ENCODE data around the gene MAB21L4. TPM values are rescaled to one million over a fixed set of nuclear protein-coding genes. Genes with fewer than 3 reads are reported as not detected.

Gene MAB21L4
- total RNA-seq, 4 donors from 2014 or later = 4.9 to 11.6 (median 9.8) TPM; not detected in 1

DNA sequence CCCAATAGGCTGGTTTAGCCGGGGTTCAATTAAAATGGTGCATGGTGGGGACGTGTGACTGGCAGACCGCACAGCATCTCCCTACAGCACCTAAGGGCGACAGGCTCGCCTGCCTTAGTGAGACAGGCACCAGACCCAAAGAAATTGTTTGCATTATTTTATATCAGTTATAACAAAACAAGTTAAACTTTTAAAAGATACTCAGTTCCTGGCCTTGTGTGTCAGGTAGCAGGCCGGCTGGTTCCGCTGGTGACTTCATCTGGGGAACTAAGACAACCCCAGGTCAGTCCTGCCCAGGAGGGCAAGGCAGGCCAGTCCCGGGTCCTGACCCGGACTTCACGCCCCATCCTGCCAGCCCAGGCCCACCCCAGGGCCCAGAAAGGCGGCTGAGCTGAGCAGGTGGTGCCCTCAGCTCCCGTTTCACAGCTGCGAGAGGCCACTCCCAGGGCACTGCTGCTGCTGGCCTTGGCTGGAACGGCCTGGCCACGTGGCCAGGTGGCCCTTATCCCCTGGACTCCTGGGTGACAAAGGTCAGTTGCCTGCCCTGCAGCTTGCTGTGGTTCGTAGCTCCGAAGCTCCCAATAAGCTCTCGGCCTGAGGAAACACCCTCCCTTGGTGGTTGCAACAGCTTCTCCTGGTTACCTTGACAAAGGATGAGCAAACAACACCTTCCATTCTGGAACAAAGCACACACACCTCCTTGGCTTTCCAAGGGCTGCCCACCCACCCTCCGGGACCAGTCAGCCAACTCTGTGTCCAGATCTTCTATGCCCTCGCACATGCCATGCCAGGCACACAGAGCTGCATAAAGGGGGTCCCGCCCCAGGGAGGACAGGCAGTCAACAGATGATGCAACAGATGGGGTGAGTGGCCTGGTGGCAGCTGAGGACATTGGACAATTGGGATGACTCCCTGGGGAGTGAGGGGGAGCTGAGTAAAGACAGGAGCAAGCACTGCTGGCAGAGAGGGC is 38.6 kb downstream of the MAB21L4 start:
- in situ Hi-C loops (cut with MboI; ENCODE audit: low pct_ligation_motif_present in 1 of 4, low pct_unique_long_range_greater_than_20kb in 1 of 4, low sequenced_read_pairs in 3 of 4) = no loop called here
- DNase-seq = peak; percentile 54
- Histone ChIP-seq H3K27me3 (no peaks in the 10 kb centered on the region), H3K27ac (no peak overlapping the region), H3K9me3 (no peaks in the 10 kb centered on the region), H3K4me1 (peaks cover 0 to 6% (median 0%) of the 10 kb centered on the region in 4 donors), H3K36me3 (no peaks in the 10 kb centered on the region), H3K4me3 (no peak overlapping the region)
- intact Hi-C loops (cut with DNase I; ENCODE audit: low total_unique reads) = no loop called here
- 71% methylated on average over 21 of the region's 21 CpGs; no CpG with 5 or more reads in 1 of the 2 donors for WGBS, 2 donors (ENCODE audit: low coverage in 1 of 2)
- no peak for TF ChIP-seq POLR2AphosphoS5 (IDR thresholded peaks at IDR 0.05)
- no peak for TF ChIP-seq POLR2A (IDR thresholded peaks at IDR 0.05)
- TF ChIP-seq, protein P1, sequence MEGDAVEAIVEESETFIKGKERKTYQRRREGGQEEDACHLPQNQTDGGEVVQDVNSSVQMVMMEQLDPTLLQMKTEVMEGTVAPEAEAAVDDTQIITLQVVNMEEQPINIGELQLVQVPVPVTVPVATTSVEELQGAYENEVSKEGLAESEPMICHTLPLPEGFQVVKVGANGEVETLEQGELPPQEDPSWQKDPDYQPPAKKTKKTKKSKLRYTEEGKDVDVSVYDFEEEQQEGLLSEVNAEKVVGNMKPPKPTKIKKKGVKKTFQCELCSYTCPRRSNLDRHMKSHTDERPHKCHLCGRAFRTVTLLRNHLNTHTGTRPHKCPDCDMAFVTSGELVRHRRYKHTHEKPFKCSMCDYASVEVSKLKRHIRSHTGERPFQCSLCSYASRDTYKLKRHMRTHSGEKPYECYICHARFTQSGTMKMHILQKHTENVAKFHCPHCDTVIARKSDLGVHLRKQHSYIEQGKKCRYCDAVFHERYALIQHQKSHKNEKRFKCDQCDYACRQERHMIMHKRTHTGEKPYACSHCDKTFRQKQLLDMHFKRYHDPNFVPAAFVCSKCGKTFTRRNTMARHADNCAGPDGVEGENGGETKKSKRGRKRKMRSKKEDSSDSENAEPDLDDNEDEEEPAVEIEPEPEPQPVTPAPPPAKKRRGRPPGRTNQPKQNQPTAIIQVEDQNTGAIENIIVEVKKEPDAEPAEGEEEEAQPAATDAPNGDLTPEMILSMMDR (IDR thresholded peaks at IDR 0.05) = no peak
- no peak for TF ChIP-seq EP300 (IDR thresholded peaks at IDR 0.05; ENCODE audit: low read depth)

DNA sequence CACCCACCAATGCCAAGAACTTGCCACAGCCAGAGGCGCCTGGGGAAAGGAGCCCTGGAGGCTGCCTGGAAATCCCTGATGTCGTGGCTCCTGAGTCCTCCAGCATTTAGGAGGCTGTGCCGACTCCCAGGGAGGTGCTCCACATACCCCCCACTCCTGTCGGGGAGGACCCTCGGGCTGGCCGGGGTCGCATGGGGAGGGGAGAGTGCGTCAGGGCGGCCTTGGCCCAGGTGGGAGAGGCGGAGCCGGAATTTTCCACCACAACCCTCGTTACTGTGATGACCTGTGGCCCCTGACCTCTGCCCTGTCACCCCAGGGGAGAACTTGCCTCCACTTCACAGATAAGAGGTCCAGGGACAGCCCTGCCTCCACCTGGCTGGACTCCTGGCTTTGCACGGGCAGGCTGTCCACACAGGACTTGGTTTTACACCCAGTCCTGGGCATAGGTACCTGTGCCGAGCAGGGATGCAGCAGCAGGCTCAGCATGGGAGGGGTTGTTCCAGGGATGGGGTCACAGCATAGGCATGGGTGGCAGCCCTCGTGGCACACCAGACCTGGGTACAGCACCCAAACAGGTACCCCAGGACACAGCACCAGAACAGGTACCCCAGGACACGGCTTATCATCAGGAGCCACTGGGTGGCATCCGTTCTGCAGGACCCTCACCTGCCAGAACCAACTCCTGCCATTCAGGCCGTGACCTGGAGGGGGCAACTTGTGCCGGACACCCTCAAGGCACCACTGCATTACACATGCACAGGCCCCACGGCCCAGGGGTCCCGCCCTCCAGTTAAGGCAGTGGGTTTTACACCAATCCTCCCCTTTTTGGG is 39.6 kb downstream of the MAB21L4 start:
- H3K27ac ChIP-seq = no peak overlapping the region
- H3K27me3 ChIP-seq = no peaks in the 10 kb centered on the region
- DNase-seq = no peak
- 40 to 80% methylated on average over 1 to 20 of the region's 21 CpGs for WGBS, 2 donors (ENCODE audit: low coverage in 1 of 2)
- intact Hi-C loops (cut with DNase I; ENCODE audit: low total_unique reads) = no loop called here
- no peaks in the 10 kb centered on the region for H3K36me3 ChIP-seq
- in situ Hi-C loops (cut with MboI; ENCODE audit: low pct_ligation_motif_present in 1 of 4, low pct_unique_long_range_greater_than_20kb in 1 of 4, low sequenced_read_pairs in 3 of 4) = no loop called here
- no peak overlapping the region for H3K4me3 ChIP-seq
- H3K4me1 ChIP-seq = peaks cover 0 to 11% (median 0%) of the 10 kb centered on the region in 4 donors
- TF ChIP-seq POLR2A (IDR thresholded peaks at IDR 0.05) (no peak), EP300 (IDR thresholded peaks at IDR 0.05; ENCODE audit: low read depth) (no peak)
- no peaks in the 10 kb centered on the region for H3K9me3 ChIP-seq

DNA sequence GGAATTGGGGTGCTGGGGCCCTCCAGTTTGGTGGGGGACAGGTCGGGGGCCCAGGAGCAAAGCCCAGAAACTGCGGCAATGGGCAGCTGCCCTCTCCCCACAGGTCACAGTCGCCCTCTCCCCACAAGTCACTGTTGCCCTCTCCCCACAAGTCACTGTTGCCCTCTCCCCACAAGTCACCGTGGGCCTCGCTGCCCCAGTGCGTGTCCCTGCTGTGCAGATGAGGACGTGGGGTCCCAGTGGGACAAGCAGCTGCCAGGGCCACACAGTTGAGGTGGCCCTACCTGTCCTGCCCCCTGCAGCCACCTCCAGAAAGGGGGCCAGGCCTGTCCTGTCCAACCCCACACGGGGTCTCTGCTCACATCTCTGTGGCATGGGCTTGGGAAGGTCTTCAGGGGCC is 40.3 kb downstream of the MAB21L4 start:
- DNase-seq = no peak
- WGBS, 2 donors (ENCODE audit: low coverage in 1 of 2) = 94% methylated on average over 8 of the region's 8 CpGs; no CpG with 5 or more reads in 1 of the 2 donors
- Histone ChIP-seq H3K27me3 (no peaks in the 10 kb centered on the region), H3K36me3 (no peaks in the 10 kb centered on the region), H3K4me3 (no peak overlapping the region), H3K27ac (no peak overlapping the region), H3K4me1 (peaks cover 0 to 12% (median 0%) of the 10 kb centered on the region in 4 donors), H3K9me3 (no peaks in the 10 kb centered on the region)
- no peak for TF ChIP-seq POLR2A (IDR thresholded peaks at IDR 0.05)
- TF ChIP-seq POLR2AphosphoS5 (IDR thresholded peaks at IDR 0.05) = no peak
- TF ChIP-seq, protein P1 (IDR thresholded peaks at IDR 0.05) = no peak
- TF ChIP-seq EP300 (IDR thresholded peaks at IDR 0.05; ENCODE audit: low read depth) = no peak
- in situ Hi-C loops (cut with MboI; ENCODE audit: low pct_ligation_motif_present in 1 of 4, low pct_unique_long_range_greater_than_20kb in 1 of 4, low sequenced_read_pairs in 3 of 4) (no loop called here), intact Hi-C loops (cut with DNase I; ENCODE audit: low total_unique reads) (no loop called here)

DNA sequence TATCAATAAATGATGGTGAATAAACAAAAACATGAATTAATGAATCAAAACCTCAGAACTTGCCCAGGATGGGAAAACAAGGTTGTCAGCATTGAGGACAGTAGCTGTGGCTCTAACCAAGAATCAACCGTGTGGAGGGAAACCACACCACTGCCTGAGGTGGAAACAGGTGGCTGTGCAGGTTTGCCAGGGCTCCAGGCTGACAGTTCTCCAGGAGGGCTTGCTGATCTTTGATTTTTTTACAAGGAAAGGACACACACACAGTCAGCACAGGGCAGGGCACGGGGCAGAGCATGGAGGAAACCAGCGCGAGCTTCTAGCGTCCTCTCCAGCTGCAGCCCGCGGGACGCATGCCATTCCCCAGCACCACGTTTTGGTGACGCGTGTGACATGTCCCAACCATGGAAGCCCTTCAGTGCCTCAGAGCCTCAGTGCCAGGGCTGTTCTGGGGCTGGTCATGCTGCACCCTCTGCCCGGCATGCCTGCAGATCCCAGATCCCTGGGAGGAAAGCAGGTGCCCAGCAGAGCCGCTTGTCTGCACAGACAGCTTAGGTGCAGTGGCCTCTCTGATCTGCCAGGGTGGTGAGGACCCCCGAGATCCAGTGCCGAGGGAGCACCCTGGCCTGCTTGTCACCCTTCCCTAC is 43.2 kb downstream of the MAB21L4 start:
- intact Hi-C loops (cut with DNase I; ENCODE audit: low total_unique reads) (no loop called here), in situ Hi-C loops (cut with MboI; ENCODE audit: low pct_ligation_motif_present in 1 of 4, low pct_unique_long_range_greater_than_20kb in 1 of 4, low sequenced_read_pairs in 3 of 4) (no loop called here)
- H3K9me3 ChIP-seq = no peaks in the 10 kb centered on the region
- H3K27me3 ChIP-seq = no peaks in the 10 kb centered on the region
- WGBS, 2 donors (ENCODE audit: low coverage in 1 of 2) = 33 to 78% methylated on average over 1 to 14 of the region's 15 CpGs
- peaks cover 0 to 12% (median 0%) of the 10 kb centered on the region in 4 donors for H3K4me1 ChIP-seq
- no peaks in the 10 kb centered on the region for H3K36me3 ChIP-seq
- H3K4me3 ChIP-seq = no peak overlapping the region
- no peak for DNase-seq
- H3K27ac ChIP-seq = no peak overlapping the region
- TF ChIP-seq POLR2A (IDR thresholded peaks at IDR 0.05) (no peak), EP300 (IDR thresholded peaks at IDR 0.05; ENCODE audit: low read depth) (no peak), POLR2AphosphoS5 (IDR thresholded peaks at IDR 0.05) (no peak)
- TF ChIP-seq, protein P1 (IDR thresholded peaks at IDR 0.05) = no peak

All from transverse colon (tissue), 4 donors.